GM18870 (cell line): Measurements from ENCODE around the gene MMS19.

Source experiments
- ATAC-seq: cut with Tn5 transposase; IDR thresholded peaks from one replicate; pipeline ENCODE4 v1.9.1; 2021; ENCODE audit warnings: moderate library complexity; ENCODE audit not compliant: unreplicated experiment

The MMS19 gene, protein sequence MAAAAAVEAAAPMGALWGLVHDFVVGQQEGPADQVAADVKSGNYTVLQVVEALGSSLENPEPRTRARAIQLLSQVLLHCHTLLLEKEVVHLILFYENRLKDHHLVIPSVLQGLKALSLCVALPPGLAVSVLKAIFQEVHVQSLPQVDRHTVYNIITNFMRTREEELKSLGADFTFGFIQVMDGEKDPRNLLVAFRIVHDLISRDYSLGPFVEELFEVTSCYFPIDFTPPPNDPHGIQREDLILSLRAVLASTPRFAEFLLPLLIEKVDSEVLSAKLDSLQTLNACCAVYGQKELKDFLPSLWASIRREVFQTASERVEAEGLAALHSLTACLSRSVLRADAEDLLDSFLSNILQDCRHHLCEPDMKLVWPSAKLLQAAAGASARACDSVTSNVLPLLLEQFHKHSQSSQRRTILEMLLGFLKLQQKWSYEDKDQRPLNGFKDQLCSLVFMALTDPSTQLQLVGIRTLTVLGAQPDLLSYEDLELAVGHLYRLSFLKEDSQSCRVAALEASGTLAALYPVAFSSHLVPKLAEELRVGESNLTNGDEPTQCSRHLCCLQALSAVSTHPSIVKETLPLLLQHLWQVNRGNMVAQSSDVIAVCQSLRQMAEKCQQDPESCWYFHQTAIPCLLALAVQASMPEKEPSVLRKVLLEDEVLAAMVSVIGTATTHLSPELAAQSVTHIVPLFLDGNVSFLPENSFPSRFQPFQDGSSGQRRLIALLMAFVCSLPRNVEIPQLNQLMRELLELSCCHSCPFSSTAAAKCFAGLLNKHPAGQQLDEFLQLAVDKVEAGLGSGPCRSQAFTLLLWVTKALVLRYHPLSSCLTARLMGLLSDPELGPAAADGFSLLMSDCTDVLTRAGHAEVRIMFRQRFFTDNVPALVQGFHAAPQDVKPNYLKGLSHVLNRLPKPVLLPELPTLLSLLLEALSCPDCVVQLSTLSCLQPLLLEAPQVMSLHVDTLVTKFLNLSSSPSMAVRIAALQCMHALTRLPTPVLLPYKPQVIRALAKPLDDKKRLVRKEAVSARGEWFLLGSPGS

DNA sequence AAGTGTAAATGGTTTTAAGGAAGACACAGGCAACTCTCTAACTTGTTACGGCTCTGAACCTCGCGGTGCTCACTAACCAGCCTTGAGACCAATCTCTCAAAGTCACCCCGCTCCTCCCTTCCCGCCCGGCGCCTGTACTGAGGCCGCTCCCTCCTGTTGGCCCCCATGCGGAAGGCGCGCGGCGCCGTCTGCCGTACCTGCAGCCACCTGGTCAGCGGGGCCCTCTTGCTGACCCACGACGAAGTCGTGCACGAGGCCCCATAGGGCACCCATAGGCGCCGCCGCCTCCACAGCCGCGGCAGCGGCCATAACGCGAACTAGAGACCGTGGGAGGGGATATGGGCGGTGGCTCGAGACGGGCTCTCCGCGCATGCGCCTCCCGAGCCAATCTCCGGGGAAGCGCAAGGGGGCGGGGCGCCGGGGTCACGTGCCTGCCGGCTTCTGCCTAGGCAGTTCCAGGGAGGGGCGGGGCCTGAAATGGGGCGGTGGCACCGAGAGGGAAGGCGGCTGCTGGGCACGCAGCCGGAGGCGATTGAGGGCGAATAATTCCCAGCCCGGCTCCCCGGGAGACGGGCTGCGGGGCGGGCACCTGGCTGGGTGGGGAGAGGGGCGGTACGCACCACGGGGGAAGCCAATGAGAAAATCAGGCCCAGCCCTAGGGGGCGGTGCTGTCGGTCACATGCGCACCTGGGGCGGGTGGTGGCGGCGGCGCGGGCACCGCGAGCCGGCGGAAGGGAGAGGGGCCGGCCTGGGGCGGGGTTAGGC is at the start of gene MMS19:
Gene MMS19 (minus strand): TSS at position 347 of the 765 bp plus-strand sequence. CDS start 38 bp downstream, at position 309.
- peak; percentile 80 for ATAC-seq

DNA sequence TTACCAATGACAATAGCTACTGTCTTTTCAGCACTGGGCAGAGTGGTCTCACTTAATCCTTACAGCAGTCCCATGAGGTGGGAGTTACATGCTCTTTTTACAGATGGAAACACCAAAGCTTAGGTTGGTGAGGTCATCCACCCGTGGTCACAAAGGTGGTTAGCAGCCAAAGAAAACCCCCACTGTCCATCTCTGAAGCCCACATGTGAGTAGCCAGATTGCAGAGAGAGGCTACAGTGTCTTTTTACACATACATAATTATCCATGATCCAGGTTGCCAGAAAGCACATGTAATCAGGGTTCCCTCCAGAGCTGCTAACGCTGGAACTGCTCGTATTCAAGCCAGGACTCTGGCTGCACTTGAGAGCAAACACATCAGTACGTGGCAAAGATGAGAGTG is 49.7 kb upstream of the MMS19 start:
- ATAC-seq: no peak

DNA sequence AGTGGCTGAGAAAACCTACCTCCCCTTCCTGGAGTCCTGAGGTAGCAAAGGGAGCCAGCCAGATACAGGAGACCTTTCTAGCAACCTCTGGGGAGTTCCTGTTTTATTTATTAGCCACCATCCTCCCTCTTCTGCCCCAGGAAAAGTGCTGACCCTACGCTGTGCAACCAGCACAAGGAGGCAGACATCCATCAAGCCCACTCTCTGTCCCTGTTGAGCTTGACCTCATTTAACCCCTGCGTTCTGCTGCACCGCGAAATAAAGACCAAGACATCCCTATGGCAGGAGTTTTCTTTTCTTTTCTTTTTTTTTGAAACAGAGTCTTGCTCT is 49.0 kb upstream of the MMS19 start:
- no peak for ATAC-seq

DNA sequence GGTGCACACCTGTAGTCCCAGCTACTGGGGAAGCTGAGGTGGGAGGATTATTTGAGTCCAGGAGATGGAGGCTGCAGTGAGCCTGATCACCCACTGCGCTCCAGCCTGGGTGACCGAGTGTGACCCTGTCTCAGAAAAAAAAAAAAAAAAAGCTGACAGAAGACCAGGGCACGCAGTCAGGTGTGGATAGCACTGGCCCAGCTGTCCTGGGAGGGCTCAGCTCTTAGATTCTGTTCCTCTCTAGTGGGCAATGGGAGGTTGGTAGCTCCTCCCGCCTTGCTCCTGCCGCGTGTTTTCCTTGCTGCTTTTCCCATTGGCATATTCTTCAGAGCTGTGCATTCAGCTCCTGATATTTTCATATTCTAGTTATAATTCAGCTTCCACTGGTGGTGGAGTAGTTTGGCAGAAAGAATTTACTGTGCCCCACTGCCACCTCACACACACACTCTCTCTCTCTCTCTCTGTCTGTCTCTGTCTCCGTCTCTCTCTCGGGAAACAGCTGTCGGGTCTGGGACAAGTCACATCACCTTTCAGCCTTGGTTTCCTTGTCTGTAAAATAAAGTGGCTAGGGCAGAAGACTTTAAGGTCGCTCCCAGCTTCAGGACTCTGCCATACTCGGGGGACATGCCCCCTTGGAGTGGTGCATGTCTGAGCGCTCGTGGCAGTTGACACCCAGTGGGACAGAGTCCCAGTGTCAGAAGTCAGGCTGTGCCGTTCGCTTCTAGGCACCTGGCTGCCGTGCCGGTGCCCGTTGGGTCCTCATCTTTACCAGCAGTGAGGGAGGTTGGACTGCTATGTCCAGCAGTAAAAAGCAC is 48.4 kb upstream of the MMS19 start:
- no peak for ATAC-seq

DNA sequence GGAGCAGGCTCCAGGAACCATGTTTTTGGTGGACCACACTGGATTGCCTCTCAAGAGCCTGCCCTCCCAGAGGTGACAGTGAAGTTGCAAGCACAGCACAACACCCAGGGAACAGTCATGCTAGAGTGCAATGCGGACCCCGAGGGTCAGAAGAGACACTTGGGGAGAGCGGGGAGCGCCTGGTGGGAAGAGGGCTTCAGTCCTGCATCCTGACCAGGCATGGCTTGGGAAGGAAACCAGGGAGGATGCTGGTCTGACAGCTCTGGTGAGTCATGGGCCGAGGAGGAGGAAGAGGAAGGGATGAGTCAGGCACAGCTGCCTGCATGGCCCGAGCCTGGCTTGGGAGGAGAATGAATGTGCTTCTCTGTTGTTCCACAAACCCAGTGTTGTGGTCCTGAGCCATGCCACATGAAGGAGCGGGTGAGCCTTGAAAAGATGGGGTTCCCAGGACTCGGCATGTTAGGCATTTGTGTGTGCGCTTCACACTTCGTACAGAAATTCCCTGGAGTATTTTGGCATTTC is 44.9 kb upstream of the MMS19 start:
- no peak for ATAC-seq

DNA sequence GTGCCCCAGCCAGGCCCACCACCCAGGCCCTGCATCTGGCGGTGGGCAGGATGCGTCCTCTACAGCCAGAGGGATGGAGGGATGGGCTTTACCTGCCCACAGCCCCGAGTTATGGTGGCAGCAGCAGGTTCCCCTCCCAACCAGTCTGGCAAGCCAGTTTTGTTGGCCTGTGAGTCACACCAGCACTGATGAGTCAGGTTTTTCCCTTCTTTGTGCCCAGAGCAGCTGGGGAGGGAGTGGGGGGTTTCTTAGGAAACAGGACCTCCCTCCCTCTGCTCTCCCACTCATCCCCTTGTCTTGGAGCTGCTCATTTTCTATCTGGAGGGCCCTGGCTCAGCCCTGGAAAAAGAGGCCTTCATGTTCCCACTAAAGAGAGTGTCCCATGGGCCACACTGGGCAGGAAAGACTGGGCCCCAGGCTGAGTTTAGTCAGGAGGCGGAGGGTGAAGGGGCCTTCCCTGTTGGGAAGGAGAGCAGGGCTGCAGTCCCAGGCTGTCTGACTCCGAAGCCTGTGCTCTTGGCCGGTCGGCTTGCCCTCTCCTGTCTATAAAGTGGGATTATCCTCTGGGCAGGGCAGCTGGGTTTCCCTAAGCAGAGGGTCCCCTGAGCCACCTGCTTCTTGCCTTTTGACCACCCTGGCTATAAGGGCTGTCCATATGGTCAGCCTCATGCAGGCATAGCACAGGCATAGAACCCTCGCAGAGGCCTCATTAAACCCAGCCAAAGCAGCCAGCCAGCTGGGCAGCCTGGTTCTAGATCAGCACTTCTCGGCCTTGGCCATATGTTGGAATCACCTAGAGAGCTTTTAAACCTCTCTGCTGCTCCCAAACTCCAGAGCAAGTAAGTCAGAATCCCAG is 44.2 kb upstream of the MMS19 start:
- ATAC-seq: no peak

DNA sequence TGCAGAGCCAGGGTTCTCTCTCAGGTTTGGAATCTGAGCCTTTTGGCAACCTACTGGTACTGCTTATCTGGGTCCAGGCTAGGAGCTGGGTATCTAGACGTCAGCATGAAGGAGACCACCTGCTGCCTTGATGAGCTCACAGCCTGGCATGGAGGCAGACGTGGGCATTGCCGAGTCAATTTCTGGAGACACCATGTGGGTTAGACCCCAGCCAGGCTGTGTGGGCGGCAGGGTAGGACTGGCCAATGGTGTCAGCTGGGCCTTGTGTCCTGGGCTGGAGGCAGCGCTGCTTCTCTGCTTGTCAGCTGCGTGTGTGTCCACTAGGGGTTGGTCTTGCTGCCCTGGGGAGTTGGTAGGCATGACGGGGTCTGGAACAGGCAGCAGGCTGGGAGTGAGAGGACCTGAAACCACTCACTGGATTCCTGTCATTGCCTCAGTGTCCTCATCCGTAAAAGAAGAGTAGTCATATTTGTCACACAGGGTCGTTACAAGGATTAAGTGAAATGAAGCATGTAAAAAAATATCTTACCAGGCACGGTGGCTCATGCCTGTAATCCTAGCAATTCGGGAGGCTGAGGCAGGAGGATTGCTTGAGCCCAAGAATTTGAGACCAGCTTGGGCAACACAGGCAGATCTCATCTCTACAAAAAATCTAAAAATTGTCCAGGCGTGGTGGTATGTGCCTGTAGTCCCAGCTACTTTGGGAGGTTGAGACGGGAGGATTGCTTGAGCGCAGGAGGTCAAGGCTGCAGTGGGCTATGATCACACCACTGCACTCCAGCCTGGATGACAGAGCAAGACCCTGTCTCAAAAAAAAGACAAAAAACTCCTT is 42.7 kb upstream of the MMS19 start:
- no peak for ATAC-seq

DNA sequence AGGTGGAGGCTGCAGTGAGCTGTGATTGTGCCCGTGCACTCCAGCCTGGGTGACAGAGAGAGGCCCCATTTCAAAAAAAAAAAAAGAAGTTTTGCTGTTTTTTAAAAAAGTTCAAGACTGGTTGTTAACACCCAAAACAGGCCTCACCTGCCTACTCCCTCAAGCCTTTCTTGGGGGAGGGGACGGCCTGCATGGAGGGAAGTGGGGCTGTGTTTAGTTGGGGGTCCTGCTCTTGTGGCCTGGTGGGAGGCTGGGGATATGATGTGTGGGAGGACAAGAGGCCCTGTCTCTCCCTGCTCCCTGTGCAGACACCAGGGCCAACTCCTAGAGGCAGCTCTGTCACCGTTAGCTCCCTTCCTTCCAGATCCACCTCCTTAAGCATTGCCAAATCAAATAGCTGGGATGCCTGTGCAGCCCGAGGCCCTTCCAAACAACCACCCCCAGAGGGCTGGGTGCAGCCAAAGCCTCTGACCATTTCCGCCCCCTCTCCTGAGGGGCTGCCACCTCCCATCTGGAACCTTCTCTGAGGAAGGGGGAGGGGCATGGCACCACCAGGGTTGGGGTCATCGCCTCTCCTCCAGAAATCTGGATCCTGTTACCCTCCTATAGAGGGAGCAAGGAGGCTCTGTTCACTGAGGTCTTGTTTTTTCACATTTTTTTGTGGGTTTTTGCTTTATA is 41.4 kb upstream of the MMS19 start:
- no peak for ATAC-seq

DNA sequence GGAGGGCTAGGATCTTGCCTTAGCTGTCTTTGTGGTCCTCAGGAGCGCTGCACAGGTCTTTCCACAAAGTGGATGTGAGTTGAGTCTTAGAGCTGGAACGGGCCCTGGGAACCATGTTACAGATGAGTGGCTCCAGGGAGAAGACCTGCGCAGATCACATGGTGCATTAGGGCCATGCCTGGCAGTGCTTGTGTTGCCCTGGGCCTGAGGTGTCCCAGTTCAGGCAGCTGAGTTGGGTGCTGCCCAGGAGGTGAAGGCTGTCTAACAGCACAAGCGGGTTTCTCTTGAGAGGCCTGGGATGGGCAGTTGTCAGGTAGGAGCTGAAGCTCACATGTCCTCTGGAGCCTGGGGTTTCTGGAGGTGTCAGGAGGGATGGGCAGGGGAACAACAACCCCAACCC is 40.6 kb upstream of the MMS19 start:
- ATAC-seq: no peak

DNA sequence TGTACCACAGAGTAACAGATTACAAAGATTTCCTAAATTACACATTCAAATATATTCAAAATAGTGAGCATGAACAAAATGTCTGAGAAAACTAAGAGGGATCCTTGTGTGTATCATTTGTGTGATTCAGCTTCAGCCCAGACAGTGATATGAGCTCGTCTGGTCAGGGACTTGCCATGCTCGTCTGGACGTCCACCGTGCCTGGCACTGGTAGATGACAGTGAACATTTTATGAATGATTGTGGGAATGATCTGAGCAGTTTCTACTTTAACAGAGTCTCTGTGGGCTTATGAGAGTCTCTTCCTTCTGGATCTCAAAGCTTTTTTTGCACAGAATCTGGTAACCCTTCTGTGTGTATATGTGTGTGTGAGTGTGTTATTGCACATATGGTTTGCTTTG is 40.2 kb upstream of the MMS19 start:
- no peak for ATAC-seq

DNA sequence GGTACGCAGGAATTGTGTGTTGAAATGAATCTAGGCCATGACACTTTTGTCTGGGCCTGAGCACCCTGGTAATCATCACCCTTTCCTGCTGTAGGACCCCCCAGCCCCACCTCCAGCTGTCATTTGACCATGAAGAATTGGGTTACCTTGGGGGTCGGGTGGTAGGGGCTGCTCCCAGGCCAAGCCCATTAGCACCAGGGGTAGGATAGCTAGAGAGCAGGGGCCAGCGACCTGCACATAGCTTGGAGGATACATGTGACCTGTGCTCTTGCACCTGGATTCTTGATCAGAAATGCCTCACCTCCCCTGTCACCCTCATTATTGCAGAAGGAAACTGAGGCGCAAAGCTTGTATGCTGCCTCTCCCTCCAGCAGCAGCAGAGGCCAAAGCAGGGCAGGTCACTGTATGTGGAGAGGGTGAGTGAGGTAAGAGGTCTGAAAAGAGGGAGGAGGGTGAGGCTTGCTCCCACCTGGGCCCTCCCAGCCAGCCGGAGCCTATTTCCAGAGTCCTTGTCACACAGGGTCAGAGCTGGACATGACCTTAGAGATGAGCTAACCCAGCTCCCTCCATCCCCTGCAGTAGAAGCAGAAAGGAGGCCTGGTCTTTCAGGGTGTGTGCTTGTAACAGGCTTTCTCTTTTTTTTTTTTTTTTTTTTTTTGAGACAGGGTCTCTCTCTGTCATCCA is 39.1 kb upstream of the MMS19 start:
- no peak for ATAC-seq

DNA sequence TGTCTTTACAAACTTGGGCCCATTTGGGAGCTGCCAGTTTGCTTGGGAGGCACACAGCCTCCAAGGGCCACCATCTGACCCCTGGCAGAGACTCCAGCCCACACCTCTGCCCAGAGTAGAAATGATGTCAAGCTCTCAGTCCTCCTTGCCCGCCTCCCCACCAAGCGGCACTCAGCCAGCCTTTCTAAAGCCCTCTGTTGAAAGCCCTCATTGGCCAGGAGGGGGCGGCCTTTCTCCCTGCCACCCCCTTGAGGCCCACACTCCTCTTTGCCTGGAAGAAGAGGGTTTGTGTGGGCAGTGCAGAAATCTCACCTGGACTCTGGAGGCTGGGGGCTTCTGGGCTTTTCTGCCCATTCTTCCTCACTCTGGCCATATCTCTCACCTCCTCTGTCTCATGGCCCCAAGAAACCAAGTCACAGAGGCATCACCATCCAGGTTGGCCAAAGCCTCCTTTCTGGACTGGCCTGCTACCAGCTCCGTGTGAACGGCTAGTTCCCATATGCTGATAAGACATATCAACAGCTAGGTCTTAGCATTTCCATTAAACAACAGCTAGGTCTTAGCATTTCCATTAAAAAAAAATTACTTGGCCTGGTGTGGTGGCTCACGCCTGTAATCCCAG is 36.6 kb upstream of the MMS19 start:
- no peak for ATAC-seq

DNA sequence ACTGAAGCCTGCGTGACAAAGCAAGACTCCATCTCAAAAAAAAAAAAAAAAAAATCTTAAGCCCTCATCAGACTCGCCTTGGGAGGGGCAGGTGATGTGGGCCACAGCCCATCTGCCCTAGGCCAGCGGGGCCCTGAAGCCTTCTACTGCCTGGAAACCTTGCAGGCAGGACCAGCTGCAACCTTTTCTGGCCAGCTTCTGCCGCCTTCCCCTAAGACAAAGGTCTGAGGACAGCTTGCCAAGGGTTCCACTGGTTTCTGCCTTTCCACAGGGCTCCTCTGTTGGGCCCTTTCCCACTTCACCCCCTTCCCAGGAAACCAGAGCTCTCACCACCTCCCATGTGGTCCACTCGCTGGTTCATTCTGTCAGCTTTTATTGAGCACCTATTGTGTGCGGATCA is 35.7 kb upstream of the MMS19 start:
- ATAC-seq: no peak

DNA sequence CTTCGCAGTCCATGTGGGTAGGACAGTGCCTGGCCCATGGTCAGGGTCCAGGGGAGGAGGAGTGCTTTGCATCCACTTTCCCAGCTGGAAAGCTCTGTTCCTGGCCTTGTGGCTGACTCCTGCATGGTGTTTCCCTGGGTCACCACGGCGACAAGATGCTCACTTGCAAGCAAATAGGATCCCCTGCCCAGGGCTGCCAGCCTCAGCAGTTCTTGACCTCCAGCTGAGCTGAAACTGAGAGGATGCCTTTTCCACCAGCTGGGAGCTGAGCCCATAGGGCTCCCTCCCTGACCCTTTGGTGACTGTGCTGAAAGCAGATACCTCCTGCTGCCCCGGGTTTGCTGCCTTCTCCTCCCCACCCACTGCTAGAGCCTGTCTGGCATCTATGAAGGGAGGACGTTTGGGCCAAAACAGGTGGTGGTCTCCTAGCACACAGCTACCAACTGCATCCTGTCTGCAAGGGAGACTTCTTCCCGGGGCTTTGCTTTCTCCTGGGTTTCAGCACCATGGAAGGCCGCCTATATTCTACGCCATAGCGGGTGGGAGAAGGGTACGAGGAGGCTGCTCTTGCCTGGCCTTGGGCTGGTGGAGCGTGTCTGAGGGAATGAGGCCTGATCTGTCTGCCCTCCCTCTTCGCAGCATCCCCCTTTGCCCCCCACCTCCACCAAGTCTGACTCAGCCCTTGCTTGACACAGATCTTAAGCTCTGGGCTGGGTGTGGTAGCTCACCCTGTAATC is 34.9 kb upstream of the MMS19 start:
- ATAC-seq: no peak

DNA sequence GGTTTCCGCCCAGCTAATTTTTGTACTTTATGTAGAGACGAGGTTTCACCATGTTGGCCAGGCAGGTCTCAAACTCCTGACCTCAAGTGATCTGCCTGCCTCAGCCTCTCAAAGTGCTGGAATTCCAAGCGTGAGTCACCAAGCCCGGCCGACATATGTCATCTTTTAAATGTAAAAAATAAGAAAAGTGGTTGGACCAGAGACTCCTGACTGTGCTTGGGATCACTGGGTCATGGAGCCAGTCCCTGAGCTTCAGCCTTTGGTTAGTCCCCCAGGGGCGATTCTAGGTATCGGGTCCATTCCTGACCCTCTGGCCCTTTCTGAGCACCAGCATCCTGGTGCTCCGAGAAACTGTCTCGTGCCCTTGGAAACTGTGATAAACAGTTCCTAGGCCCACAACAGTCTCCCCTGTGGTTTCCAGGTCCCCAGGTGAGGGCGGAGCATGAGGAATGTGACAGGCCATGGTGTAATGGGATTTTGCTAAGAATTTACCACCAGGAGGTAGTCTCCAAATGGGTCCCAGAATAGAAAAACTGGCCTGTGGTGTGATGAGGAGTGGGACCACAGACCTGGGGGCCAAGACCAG is 33.3 kb upstream of the MMS19 start:
- ATAC-seq: no peak
